ENCODE data around the gene BEGAIN. TPM values are rescaled to one million over a fixed set of nuclear protein-coding genes. Genes with fewer than 3 reads are reported as not detected.
"Not testable (repeated sequence)": the region's sequence is repeated elsewhere in the genome, so short reads cannot be mapped to it uniquely, and the experiment has no call there.

The BEGAIN gene
- total RNA-seq, 2 donors from 2014 or later: 2.5 to 5.1 TPM

- Histone ChIP-seq H3K27ac (no peak overlapping the region), H3K36me3 (peaks cover 0 to 4% of the 10 kb centered on the region in 2 donors), H3K27me3 (replicated peaks; ENCODE audit: insufficient read depth) (no peaks in the 10 kb centered on the region), H3K9me3 (no peaks in the 10 kb centered on the region), H3K4me1 (replicated peaks) (no peaks in the 10 kb centered on the region), H3K4me3 (no peak overlapping the region)
- intact Hi-C loops (cut with DNase I): loop anchor here (10.0 kb wide), 1 partner anchor 132 kb away; no protein-coding TSS in a partner anchor
- DNase-seq (ENCODE audit: low spot score): no peak
- WGBS: 86% methylated on average over 13 of the region's 13 CpGs
- TF ChIP-seq POLR2AphosphoS5 (IDR thresholded peaks at IDR 0.05) (no peak), POLR2A (IDR thresholded peaks at IDR 0.05) (no peak)
- TF ChIP-seq, protein P1, sequence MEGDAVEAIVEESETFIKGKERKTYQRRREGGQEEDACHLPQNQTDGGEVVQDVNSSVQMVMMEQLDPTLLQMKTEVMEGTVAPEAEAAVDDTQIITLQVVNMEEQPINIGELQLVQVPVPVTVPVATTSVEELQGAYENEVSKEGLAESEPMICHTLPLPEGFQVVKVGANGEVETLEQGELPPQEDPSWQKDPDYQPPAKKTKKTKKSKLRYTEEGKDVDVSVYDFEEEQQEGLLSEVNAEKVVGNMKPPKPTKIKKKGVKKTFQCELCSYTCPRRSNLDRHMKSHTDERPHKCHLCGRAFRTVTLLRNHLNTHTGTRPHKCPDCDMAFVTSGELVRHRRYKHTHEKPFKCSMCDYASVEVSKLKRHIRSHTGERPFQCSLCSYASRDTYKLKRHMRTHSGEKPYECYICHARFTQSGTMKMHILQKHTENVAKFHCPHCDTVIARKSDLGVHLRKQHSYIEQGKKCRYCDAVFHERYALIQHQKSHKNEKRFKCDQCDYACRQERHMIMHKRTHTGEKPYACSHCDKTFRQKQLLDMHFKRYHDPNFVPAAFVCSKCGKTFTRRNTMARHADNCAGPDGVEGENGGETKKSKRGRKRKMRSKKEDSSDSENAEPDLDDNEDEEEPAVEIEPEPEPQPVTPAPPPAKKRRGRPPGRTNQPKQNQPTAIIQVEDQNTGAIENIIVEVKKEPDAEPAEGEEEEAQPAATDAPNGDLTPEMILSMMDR (IDR thresholded peaks at IDR 0.05): no peak
Measured at GRCh38 chr14:100523131-100523842, 63.9 kb downstream of the BEGAIN start.

DNA sequence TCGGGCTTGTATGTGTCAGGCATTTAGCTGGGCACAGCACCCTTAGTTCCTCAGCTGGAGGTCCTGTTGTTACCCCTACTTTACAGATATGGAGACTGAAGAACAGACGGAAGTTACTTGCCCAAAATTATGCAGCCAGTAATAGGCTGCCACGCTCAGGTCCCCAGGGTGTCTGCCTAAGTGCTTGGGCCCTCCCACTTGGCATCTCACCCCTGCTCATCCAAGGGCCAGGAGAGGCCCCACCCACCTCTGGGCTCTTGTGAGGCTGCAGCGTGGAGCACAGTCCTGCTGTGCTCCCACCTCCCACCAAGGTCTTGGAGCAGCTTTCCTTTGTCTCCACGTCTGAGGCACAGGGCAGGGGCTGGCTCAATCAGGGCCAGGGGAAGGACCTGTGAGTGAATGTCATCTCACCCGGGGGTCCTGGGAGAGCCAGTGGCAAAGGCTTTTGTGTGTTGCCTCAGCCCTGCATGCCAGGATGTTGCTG is 64.6 kb downstream of the BEGAIN start:
- no peak for DNase-seq (ENCODE audit: low spot score)
- intact Hi-C loops (cut with DNase I): loop anchor here (10.0 kb wide), 1 partner anchor 132 kb away; no protein-coding TSS in a partner anchor
- H3K27ac ChIP-seq: no peak overlapping the region
- H3K27me3 ChIP-seq (replicated peaks; ENCODE audit: insufficient read depth): no peaks in the 10 kb centered on the region
- peaks cover 0 to 4% of the 10 kb centered on the region in 2 donors for H3K36me3 ChIP-seq
- H3K9me3 ChIP-seq: no peaks in the 10 kb centered on the region
- H3K4me1 ChIP-seq (replicated peaks): no peaks in the 10 kb centered on the region
- TF ChIP-seq, protein P1 (IDR thresholded peaks at IDR 0.05): no peak
- TF ChIP-seq POLR2AphosphoS5 (IDR thresholded peaks at IDR 0.05) (no peak), POLR2A (IDR thresholded peaks at IDR 0.05) (no peak)
- H3K4me3 ChIP-seq: no peak overlapping the region
- WGBS: 65% methylated on average over 6 of the region's 6 CpGs

DNA sequence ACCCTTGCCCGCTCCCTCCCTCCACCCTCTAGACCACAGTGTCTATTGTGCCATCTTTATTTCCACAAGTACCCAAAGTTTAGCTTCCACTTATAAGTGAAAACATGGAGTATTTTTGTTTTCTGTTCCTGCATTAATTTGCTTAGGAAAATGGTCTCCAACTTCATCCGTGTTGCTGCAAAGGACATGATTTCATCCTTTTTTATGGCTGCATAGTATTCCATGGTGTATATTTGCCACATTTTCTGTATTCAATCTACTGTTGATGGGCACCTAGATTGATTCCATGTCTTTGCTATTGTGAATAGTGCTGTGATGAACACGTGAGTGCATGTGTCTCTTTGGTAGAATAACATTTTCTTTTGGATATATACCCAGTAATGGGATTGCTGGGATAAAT is 81.2 kb downstream of the BEGAIN start:
- DNase-seq (ENCODE audit: low spot score): not testable (repeated sequence)

GRCh38 chr14:100504372-100505078 is 82.7 kb downstream of the BEGAIN start:
- WGBS: 81% methylated on average over 3 of the region's 3 CpGs
- TF ChIP-seq POLR2A (IDR thresholded peaks at IDR 0.05) (no peak), POLR2AphosphoS5 (IDR thresholded peaks at IDR 0.05) (no peak)
- TF ChIP-seq, protein P1 (IDR thresholded peaks at IDR 0.05): no peak
- intact Hi-C loops (cut with DNase I): no loop called here

More for the DNA sequence above, 81.2 kb downstream of the BEGAIN start:
- H3K4me3 ChIP-seq; H3K9me3 ChIP-seq; H3K36me3 ChIP-seq; intact Hi-C loops (cut with DNase I); H3K4me1 ChIP-seq (replicated peaks); H3K27me3 ChIP-seq (replicated peaks; ENCODE audit: insufficient read depth); H3K27ac ChIP-seq: not testable (repeated sequence)
- WGBS: 96% methylated on average over 3 of the region's 3 CpGs

GRCh38 chr14:100503251-100503650 is 84.0 kb downstream of the BEGAIN start:
- Histone ChIP-seq H3K9me3 (no peaks in the 10 kb centered on the region), H3K36me3 (no peaks in the 10 kb centered on the region), H3K27me3 (replicated peaks; ENCODE audit: insufficient read depth) (no peaks in the 10 kb centered on the region), H3K4me3 (no peak overlapping the region), H3K27ac (no peak overlapping the region), H3K4me1 (replicated peaks) (no peaks in the 10 kb centered on the region)
- TF ChIP-seq POLR2AphosphoS5 (IDR thresholded peaks at IDR 0.05): no peak
- TF ChIP-seq, protein P1 (IDR thresholded peaks at IDR 0.05): no peak
- no peak for TF ChIP-seq POLR2A (IDR thresholded peaks at IDR 0.05)
- intact Hi-C loops (cut with DNase I): no loop called here
- no peak for DNase-seq (ENCODE audit: low spot score)
- WGBS: 78% methylated on average over 7 of the region's 7 CpGs

More at GRCh38 chr14:100504372-100505078, 82.7 kb downstream of the BEGAIN start:
- no peaks in the 10 kb centered on the region for H3K27me3 ChIP-seq (replicated peaks; ENCODE audit: insufficient read depth)
- no peaks in the 10 kb centered on the region for H3K9me3 ChIP-seq
- no peak for DNase-seq (ENCODE audit: low spot score)
- no peaks in the 10 kb centered on the region for H3K36me3 ChIP-seq
- H3K4me3 ChIP-seq: no peak overlapping the region
- H3K27ac ChIP-seq: no peak overlapping the region
- no peaks in the 10 kb centered on the region for H3K4me1 ChIP-seq (replicated peaks)

Measured in prostate gland (tissue), 2 donors.